Measurements from ENCODE around the gene LAD1.

DNA sequence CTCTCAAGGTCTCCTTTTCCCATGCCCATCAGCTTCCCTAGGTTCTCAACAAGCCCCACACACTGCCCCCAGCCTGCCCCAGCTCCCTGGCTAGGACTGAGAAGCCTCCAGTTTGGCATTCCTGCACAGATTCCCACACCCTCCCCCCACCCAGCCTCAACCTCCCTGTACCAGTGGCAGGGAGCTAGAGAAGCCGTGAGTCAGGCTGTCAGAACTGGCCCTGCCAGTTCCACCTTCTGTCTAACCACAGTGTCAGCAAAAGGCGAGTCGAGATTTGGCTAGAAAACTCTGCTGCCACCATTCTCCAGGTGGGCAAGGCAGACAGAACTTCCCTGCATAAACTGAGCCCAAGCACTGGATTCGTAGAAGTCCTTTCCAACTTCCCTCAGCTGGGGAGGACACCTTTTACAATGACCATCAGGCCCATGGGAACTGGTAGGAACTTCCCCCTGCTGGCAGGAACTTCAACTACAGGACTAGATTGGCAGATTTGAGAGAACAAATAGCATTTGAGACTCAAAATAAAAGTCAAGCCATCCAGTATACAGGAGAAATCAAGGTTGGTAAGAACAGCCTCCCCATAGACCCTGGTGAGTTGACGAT is 52.7 kb downstream of the LAD1 start:
- TF ChIP-seq, protein P1, sequence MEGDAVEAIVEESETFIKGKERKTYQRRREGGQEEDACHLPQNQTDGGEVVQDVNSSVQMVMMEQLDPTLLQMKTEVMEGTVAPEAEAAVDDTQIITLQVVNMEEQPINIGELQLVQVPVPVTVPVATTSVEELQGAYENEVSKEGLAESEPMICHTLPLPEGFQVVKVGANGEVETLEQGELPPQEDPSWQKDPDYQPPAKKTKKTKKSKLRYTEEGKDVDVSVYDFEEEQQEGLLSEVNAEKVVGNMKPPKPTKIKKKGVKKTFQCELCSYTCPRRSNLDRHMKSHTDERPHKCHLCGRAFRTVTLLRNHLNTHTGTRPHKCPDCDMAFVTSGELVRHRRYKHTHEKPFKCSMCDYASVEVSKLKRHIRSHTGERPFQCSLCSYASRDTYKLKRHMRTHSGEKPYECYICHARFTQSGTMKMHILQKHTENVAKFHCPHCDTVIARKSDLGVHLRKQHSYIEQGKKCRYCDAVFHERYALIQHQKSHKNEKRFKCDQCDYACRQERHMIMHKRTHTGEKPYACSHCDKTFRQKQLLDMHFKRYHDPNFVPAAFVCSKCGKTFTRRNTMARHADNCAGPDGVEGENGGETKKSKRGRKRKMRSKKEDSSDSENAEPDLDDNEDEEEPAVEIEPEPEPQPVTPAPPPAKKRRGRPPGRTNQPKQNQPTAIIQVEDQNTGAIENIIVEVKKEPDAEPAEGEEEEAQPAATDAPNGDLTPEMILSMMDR (conservative IDR thresholded peaks at IDR 0.05 in 1 of 2, IDR thresholded peaks at IDR 0.05 in 1 of 2; ENCODE audit: low read depth in 1 of 2, low read length in 2 of 2), result peak; percentile 76 to 85
- no peak for TF ChIP-seq EZH2 (IDR thresholded peaks at IDR 0.05; ENCODE audit: low read length, missing control alignments)

All from fibroblast of lung (primary cell).